Endothelial cell (in vitro differentiated cells): Measurements from ENCODE around the gene ME1. TPM values are rescaled to one million over a fixed set of nuclear protein-coding genes. Genes with fewer than 3 reads are reported as not detected.
A peak's percentile ranks its signal among the peaks of the same experiment; 100 is the strongest.

ENCODE experiments used
- DNase-seq: peaks from one replicate; pipeline ENCODE4 v3.0.0; 2021; ENCODE audit warnings: low spot score
- H3K27ac Mint-ChIP-seq: one replicate; pipeline ENCODE4 v1.8.0; 2021; ENCODE audit warnings: mixed read lengths, inconsistent platforms; ENCODE audit not compliant: unreplicated experiment
- H3K27me3 Mint-ChIP-seq: one replicate; pipeline ENCODE4 v1.8.0; 2021; ENCODE audit warnings: mild to moderate bottlenecking, moderate library complexity, mixed read lengths, inconsistent platforms; ENCODE audit not compliant: unreplicated experiment
- H3K36me3 Mint-ChIP-seq: one replicate; pipeline ENCODE4 v1.8.0; 2021; ENCODE audit warnings: mild to moderate bottlenecking, low read depth, mixed read lengths, inconsistent platforms; ENCODE audit not compliant: unreplicated experiment
- H3K4me1 Mint-ChIP-seq: one replicate; pipeline ENCODE4 v1.8.0; 2021; ENCODE audit warnings: mild to moderate bottlenecking, mixed read lengths, inconsistent platforms; ENCODE audit not compliant: unreplicated experiment
- H3K4me3 Mint-ChIP-seq: one replicate; pipeline ENCODE4 v1.8.0; 2021; ENCODE audit warnings: mild to moderate bottlenecking, mixed read lengths, inconsistent platforms; ENCODE audit not compliant: unreplicated experiment
- H3K9me3 Mint-ChIP-seq: one replicate; pipeline ENCODE4 v1.8.0; 2021; ENCODE audit warnings: mixed read lengths, inconsistent platforms; ENCODE audit not compliant: unreplicated experiment
- total RNA-seq: library from RNA; stranded (reverse); fragmentation: NEBNext Ultra II Directional; extraction: Animal tissue kit (Norgen Biotek cat#: 25700); gene quantifications from one replicate; pipeline ENCODE4 v1.2.1, GENCODE V29; 2021; ENCODE audit not compliant: unreplicated experiment
- TF ChIP-seq, protein P1 (sequence below): fragments of 200-600 bp; sonication (generic); IDR thresholded peaks from one replicate; pipeline ENCODE4 v1.5.0; 2021; ENCODE audit warnings: antibody characterized with exemption; ENCODE audit not compliant: unreplicated experiment

ME1 gene
- total RNA-seq, 1 donor from 2014 or later = 13.4 TPM

DNA sequence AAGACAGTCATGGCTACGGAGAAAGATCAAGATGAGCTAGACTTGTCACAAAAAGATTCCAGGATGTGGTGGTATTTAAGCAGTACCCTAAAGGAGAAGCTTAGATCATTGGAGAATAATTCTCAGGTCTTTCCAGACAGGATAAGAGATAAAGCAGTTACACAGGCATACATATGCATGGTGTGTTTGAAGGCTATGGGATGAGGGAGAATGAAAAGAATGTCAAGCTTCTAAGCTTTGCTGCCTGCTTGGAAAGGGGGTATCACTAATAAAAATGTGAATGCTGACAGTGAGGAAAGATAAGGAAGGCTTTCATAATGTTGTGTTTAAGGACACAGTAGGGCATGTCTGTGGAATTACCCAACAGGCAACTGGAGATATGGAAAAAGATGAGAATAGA is 209.6 kb downstream of the ME1 start:
- H3K4me1 Mint-ChIP-seq = no peaks in the 10 kb centered on the region
- H3K4me3 Mint-ChIP-seq = no peak overlapping the region
- no peaks in the 10 kb centered on the region for H3K9me3 Mint-ChIP-seq
- H3K27ac Mint-ChIP-seq = no peak overlapping the region
- H3K27me3 Mint-ChIP-seq = no peaks in the 10 kb centered on the region
- TF ChIP-seq, protein P1, sequence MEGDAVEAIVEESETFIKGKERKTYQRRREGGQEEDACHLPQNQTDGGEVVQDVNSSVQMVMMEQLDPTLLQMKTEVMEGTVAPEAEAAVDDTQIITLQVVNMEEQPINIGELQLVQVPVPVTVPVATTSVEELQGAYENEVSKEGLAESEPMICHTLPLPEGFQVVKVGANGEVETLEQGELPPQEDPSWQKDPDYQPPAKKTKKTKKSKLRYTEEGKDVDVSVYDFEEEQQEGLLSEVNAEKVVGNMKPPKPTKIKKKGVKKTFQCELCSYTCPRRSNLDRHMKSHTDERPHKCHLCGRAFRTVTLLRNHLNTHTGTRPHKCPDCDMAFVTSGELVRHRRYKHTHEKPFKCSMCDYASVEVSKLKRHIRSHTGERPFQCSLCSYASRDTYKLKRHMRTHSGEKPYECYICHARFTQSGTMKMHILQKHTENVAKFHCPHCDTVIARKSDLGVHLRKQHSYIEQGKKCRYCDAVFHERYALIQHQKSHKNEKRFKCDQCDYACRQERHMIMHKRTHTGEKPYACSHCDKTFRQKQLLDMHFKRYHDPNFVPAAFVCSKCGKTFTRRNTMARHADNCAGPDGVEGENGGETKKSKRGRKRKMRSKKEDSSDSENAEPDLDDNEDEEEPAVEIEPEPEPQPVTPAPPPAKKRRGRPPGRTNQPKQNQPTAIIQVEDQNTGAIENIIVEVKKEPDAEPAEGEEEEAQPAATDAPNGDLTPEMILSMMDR = no peak
- no peaks in the 10 kb centered on the region for H3K36me3 Mint-ChIP-seq
- DNase-seq = no peak

DNA sequence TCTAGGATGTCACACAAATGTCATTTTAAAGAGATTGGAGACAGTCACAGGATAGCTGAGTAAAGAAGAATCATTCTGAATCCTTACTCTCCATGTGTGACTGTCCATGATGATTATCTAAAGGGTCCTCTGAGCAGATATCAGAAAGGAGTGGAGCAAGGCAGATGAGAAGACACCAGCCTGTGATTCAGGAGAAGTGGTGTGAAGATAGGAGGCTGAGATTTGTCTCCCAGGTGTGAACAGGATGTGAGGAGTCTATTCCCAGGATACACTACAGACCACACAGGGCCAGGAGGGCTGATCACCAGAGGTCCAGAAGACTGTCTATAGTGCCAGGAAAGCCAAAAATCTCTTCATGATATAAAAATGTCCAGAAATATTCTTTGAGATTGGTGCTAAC is 210.7 kb downstream of the ME1 start:
- H3K4me1 Mint-ChIP-seq = no peaks in the 10 kb centered on the region
- no peaks in the 10 kb centered on the region for H3K9me3 Mint-ChIP-seq
- no peaks in the 10 kb centered on the region for H3K27me3 Mint-ChIP-seq
- no peaks in the 10 kb centered on the region for H3K36me3 Mint-ChIP-seq
- H3K4me3 Mint-ChIP-seq = no peak overlapping the region
- TF ChIP-seq, protein P1 = no peak
- peak overlapping the region; percentile 38 for H3K27ac Mint-ChIP-seq
- no peak for DNase-seq

DNA sequence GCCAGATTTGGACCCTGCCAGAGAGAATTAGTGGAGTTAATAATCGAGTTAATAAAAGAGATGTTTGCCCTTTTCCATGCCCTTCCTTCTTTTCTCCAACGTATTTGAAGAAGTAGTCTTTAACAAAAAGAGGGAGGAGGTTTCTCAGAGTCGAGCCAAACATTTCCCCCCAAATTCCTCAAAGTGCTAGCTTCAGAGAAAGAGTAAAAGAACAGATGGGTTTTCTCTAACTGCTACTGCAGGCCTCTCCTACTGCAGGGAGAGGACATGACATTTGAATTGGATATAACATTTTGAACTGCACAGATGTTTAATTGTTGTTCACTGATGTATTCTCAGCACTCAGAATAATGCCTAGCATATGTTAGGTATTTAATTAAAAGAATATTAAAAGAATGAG is 212.2 kb downstream of the ME1 start:
- TF ChIP-seq, protein P1 = no peak
- no peak overlapping the region for H3K4me3 Mint-ChIP-seq
- DNase-seq = no peak
- H3K27ac Mint-ChIP-seq = no peak overlapping the region
- H3K36me3 Mint-ChIP-seq = no peaks in the 10 kb centered on the region
- no peaks in the 10 kb centered on the region for H3K27me3 Mint-ChIP-seq
- H3K9me3 Mint-ChIP-seq = no peaks in the 10 kb centered on the region
- H3K4me1 Mint-ChIP-seq = no peaks in the 10 kb centered on the region

DNA sequence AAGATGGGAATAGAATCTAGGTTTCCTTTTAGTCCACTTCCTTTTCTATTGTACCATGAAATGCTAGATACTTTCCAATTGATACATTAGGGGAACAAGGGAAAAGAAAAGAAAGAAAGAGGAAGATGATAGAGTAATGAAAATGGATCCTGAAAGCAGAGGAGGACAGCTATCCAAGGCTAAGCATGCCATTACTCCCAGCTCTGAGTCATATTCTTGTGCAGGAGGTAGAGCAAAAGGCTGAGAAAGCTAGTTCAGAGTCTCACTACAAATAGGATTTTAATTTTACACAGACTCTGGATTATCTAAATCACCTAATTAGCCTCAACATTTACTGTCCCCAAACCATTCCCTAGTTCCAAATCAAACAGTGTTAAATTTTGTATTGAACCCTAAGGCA is 214.0 kb downstream of the ME1 start:
- no peak overlapping the region for H3K4me3 Mint-ChIP-seq
- TF ChIP-seq, protein P1 = no peak
- no peak for DNase-seq
- H3K27me3 Mint-ChIP-seq = no peaks in the 10 kb centered on the region
- H3K27ac Mint-ChIP-seq = no peak overlapping the region
- H3K4me1 Mint-ChIP-seq = no peaks in the 10 kb centered on the region
- H3K36me3 Mint-ChIP-seq = no peaks in the 10 kb centered on the region
- no peaks in the 10 kb centered on the region for H3K9me3 Mint-ChIP-seq

DNA sequence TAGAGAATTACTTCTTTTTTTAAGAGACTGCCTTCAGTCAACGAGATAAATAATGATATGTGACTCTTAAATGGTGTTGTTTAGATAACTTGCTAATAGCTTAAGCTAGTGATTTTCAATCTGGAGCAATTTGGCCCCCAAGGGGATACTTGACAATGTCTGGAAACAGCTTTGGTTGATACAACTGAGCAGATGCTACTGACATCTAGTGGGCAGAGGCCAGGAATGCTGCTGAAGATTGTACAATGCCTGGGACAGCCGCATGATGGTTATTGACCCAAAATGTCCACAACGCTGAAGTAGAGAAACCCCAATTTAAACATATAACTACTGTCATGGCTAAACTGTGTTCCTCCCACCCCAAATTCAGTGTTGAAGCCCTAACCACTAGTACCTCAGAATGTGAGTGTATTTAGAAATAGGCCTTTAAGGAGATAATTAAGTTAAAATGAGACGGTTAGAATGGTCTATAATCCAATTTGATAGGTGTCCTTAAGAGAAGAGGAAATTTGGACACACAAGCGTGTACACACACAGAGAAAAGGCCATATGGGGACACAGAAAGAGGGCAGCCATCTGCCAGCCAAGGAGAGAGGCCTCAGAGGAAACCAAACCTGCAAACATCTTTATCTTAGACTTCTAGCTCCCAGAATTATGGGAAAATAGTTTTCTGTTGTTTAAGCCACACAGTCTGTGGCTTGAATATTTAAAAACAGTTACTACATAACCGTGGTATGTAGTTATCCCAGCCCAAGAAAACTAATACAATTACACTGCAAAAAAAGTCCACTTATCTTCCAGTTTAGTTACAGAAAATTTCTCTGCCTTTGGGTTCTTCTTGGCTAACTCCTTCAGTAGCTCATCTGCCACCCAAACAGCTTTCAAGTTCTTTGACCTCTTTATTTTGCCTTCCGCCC is 215.5 kb downstream of the ME1 start:
- DNase-seq = peak; percentile 59
- Mint-ChIP-seq H3K9me3 (no peaks in the 10 kb centered on the region), H3K27ac (no peak overlapping the region)

More for the DNA sequence above, 215.5 kb downstream of the ME1 start:
- TF ChIP-seq, protein P1 = peak; percentile 36
- H3K36me3 Mint-ChIP-seq = no peaks in the 10 kb centered on the region
- no peaks in the 10 kb centered on the region for H3K27me3 Mint-ChIP-seq
- no peaks in the 10 kb centered on the region for H3K4me1 Mint-ChIP-seq
- no peak overlapping the region for H3K4me3 Mint-ChIP-seq
